Kidney glomerular epithelial cell (primary cell): ENCODE measurements around the gene VSX1.

Experiments used
- DNase-seq: peaks from one replicate; lab custom pipeline; 2025; lab: John Stamatoyannopoulos, UW

The VSX1 gene

DNA sequence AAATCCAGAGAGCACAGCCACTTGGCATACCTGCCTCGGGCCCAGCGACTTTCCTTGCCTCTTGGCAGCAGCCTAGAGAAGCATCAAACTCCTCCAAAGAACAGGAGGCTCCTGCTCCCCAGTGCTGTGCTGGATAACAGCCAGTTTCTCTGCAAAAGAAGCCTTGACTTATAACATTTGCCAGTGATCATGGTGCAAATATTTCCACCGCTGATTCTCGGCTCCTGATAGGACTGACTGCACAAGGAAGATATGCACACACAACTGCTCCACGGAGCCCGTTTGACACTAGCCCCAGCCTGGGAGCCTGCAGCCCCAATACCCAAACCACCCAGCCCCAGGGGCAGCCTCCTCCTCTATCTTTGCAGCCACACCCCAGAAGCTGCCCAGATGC is 41.5 kb downstream of the VSX1 start:
- DNase-seq = no peak

DNA sequence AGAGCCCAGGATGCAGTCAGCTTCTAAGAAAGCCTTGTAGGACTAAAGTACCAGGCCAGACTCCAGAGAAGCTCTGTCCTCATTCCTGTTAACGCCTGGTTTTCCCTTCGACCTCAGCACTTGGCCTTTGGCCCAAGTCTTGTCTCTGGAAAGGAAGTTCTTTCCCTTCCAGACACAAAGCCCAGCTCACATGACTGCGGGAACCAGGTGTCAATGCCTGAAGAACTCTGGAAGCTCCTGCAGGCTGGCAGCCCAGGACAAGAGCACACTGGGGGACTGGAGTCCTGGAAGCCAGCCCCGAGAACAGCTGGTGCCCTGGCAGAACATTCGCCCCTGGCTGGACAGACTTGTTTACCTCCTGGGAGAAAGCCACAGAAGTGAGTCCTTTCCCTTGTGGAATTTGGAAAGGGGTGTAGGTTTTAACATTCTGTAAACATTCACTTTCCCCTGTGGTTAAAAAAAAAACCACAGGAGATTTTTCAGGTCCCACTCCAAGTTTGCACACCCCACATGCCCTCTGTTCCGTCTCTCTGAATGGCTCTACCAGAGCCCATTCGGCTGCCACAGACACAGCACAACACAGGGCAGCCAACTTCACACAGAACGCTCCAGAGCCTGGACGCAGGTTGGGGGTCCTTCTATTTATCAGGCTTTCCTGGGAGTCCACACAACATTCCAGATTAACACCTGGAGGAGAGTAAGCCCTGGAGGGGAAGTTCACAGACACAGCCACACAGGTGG is 42.1 kb downstream of the VSX1 start:
- DNase-seq = no peak

DNA sequence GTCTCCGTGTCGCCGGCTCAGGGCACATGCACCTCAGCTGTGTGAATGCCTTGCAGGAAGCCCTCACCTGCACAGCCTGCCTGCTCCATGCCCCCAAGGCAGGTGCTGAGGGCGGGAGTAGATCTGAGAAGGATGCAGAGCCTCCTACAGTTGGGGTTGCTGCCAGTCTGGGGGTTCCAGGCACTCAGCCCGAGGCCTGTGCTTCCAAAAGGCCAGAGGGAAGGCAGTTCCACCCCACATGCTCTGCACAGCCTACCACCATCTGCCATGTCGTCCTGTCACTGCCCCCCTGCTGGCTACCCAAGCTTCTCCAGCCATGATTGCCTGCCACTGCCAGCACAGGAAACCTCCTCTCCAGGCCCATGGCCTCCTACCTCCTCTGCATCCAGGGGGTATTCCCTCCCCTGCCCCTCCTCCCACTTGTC is 43.3 kb downstream of the VSX1 start:
- DNase-seq = no peak

DNA sequence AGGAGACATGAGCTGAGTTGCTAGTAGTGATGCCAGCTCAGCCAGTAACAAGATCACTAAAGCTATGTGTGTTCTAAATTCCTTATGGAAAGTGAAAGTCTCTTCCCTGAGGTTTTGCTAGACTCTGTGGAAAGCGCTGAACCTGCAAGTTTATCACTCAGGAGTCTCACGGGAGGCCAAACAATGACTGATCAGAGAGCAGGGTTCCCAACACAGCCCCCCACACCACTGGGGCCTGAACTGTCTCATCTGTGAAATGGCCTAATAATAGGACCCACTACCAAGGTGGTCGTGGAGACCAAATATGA is 43.9 kb downstream of the VSX1 start:
- DNase-seq = peak; percentile 20

DNA sequence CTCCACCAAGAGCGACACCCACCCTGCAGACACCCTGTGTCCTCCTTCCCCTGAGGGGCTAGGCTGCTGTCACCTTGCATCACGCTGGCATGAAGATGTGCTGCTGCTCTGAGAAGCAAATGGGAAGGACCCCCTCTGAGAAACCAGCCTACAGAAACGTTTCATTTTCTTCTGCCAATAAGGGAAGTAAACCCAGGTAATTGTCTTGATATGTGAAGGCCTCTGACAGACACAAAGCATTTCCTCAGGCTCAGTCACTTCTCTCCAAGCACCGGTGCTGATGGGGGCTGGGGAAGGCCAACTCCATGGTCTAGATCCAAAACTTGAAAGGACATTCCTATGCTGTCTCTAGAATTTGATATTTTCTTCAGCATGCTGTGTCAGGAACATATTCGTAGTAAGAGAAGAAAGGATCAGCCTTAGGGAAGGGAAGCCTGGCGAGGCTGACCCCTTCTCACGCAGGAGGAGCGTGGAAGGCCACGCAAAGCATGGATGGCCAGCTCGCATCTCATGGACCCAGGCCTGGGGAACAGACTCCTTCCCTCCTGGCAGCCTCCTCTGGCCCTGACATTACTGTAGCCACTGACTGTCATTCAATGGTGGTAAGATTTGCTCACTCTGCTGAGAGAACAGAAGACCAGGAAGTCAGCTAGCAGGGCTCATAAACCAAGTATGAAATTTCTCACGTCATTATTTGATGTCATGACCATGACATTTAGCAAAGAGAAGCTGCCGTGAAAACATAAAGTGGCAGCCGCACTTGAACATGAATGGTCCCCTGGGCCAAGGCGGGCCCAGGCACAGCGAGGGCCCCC is 44.4 kb downstream of the VSX1 start:
- DNase-seq = no peak

DNA sequence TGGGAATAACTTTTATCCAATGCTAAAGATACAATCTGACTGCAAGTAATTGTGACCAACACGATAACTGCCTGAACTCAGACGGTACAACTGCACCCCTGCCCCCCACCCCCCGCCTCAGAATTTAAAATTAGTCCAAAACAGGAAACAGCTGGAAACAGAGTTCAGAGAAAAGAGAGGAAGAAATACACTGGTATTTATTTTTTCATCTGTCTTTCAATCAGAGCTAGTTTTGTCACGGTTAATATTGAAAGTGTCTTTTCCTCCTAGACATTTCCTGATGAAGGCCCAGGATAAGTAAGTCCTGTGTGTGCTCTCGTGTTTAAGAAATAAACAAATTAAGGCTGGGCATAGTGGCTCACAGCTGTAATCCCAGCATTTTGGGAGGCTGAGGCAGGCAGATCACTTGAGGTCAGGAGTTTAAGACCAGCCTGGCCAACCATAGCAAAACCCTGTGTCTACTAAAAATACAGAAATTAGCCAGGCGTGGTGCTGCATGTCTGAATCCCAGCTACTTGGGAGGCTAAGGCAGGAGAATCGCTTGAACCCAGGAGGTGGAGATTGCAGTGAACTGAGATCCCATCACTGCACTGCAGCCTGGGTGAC is 45.5 kb downstream of the VSX1 start:
- DNase-seq = no peak

DNA sequence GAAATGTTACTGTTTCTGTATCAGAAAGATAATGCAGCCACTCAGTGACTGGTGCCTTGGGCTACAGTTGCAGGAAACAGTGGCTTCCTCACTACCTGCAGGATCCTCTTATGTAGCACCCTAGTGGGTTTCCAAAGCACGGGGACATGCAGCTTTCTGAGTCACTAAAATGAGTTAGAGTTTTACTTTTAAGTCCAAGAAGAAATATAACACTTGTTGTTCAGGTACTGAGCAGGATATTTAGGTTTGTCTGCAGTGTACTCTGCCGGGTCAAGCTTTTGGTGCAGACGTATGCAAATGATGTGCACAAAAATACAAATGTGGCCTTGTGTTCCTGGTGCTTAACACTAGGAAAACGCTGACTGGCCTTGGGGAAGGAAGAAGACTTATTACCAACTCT is 46.0 kb downstream of the VSX1 start:
- no peak for DNase-seq

DNA sequence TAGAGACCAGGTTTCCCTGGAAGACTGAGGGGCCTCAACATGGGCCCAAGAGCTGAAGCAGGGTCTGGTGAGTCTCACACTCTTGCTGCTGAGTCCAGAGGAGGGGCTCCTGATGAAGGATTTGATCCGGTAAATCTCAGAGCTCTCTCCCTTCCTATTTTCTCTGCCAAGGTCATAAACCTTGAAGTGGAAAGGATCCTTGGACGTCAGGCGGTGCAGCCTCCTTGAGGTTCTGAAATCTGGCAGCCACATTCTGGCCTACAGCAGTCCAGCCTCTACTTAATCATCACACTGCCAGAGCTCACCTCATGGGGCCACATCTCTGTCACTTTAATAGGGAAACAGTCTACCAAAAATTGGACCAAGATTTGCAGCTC is 48.0 kb downstream of the VSX1 start:
- no peak for DNase-seq

DNA sequence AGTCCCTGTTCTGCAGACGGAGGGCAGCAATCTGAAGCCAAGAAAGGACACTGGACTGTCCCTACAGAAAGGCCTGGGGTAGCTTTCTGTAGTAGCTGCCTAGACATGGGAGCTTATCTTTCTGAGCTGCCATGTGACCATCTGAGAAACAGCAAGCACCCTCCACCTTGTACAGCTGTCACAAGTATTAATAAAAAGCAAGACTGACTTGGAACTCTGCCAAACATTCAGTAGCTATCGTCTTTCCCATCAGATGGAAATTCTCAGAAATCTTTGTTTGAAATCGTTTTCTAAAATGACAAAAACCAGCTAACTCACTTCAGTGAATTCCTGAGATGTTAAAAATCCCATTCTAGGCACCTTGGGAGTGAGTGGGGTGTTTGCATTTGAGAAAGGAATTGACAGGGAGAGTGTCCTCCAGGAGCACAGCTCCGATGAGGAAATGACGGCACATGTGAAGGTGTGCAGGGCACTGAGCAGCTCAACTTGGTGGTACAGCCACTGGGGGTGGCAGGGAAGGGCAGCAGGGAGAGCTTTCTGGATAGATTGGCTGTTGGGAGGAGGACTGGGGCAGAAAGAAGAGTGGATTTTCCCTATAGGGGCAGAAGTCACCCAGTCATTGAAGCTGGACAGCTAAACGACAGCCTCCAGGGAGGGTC is 48.5 kb downstream of the VSX1 start:
- no peak for DNase-seq

DNA sequence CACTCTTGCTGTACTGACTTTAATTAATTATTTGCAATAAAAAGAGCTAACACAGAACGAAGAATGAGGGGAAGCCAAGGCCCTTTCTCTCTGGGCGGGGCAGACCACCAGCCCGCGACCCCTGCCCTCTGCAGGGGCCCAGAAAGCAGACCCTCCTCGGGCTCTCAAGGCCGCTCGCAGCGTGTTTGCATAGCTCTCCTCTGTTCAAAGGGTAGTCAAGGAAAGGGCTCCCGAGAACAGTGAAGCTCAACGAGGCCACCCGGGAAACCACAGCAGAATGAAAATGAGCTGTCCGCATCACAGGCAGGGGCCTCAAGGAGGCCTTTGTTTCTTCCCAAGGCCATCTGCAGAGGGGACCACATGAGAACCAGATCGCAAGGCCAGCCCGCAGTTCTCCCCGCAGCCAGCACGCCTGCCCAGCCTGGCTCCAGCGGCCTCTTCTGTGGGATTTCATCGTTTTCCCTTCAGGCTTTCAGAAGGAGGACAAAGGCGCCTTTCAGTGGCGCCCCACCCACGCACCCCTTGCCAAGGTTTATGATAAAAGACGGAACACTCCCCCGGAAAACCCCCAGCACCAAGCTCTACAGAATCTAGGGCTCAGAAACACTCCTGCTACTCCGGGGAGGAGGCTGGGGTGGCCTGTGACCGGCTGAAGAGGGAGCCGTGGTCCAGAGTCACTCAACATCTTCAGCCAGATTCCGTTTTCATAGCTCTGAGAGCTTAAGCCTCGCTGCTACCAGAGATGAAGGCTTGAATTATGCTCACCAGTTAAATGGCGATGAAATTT is 49.3 kb downstream of the VSX1 start:
- no peak for DNase-seq

DNA sequence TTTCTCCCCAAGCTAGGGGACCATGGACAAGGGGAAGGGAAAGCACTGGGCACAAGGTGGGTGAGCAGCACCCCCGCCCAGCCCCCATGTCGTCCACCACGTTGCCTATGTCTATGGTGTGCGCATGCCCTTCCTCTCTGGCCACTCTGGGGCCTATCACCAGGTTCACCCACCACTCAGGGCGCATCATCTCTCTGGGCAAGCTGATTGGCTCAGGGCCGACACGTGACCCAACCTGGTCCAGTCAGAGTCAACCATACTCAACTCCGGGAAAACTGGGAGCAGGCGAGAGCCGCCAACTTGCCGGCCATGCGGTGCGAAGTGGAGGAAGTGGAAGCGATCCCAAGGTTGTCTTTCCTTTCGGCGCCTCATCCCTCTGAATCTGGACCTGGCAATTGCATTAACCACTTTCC is 49.9 kb downstream of the VSX1 start:
- DNase-seq = no peak

DNA sequence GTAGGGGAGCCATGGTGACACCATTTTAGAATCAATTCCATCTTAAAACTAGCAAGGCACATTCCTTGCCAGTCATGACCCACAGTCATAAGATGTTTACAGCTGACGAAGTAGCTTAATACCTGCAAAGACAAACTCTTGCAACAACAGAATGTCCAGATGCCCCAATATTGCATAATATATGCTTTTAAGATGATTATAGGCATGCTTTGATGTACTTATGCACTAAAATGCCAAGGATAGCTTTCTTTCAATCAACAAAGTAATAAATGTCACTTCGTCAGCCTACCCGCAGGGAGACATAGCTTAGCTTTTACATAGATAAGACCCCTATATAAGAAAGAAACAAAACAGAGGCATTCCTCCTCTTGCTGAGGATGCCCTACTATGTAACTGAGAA is 50.7 kb downstream of the VSX1 start:
- DNase-seq = no peak

DNA sequence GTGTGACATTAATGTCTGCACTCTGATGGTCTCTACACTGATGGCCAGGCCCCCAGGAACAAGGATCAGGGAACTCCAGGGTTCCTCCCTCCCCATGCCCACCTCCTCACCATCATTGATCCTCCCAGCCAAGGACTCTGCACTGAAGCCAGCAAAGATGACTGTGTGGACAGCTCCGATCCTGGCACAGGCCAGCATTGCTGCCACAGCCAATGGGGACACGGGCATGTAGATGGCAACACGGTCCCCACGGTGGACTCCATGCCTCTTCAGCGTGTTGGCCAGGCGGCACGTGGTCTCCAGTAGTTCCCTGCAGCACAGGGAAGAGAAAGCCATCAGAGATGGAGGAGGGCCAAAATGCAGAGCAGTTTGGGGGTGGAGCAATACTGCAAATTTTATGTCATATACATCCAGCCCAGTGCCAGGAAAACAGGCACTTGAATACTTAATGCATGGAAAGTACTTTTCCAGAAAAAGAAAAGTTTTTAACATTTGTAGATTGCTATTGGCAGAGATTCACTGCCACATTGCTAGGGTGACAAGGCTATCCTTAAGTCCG is 51.2 kb downstream of the VSX1 start:
- DNase-seq = no peak

DNA sequence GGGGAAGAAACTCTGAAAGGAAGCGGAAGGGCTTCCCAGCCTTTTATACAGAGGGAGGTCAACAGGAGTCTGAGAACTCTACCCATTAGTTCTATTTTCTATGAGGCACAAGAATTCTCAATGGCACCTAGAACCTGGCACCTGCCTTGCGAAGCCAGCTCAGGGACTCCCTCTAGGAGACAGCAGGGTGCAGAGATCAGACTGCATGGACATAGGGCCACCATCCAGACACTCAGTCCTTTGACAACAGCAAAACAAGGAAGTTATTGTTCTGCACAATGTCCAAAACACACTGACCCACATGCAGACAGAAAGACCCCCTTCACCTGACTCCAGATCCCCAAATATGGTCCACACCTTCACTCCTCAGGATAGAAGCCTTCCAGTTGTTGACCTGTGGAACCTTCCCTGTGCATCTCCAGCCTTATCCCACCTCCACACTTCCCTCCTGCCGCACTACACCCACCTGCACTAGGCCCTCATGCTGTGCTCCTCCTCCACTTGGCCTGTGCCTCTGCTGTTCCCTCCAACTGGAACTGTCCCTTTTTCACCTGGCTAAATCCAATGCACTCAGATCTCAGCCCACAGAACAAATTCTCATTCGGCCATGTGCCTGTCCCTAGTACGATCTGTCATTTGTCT is 51.8 kb downstream of the VSX1 start:
- DNase-seq = no peak

DNA sequence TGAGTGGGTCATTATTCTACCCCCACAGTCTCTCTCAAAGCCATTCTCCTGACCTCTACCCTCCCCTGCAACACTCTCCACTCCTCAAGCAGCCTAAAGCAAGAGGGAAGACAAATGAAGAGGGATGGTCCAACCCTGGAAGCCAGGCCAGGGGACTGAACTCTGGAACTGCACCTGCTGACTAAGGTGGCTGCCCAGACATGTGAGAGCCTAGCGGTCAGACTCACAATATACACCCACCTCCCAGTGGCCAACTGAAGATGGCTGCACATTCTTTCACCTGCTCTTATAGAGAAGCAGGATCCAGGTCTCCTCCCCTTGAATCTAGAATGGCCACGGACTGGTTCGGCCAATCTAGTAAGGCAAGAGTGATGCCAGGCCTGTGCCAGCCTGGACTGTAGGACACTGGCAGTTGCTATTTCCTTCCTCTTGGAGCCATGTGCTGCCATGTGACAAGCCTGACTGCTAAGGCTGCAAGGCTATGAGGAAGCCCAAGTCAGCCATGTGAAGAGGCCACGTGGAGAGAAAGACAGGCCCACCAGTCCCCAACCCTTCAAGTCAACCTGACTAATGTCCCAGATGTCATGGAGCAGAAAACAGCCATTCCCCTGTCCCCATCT is 55.8 kb downstream of the VSX1 start:
- DNase-seq = no peak
